HG02852 (cell line): Measurements from ENCODE around the gene NLE1.
"Not testable (repeated sequence)": the region's sequence is repeated elsewhere in the genome, so short reads cannot be mapped to it uniquely, and the experiment has no call there.

Source experiments
- ATAC-seq: cut with Tn5 transposase; IDR thresholded peaks from one replicate; pipeline ENCODE4 v1.9.1; 2021; ENCODE audit warnings: mild to moderate bottlenecking, moderate library complexity; ENCODE audit not compliant: unreplicated experiment

Gene NLE1

DNA sequence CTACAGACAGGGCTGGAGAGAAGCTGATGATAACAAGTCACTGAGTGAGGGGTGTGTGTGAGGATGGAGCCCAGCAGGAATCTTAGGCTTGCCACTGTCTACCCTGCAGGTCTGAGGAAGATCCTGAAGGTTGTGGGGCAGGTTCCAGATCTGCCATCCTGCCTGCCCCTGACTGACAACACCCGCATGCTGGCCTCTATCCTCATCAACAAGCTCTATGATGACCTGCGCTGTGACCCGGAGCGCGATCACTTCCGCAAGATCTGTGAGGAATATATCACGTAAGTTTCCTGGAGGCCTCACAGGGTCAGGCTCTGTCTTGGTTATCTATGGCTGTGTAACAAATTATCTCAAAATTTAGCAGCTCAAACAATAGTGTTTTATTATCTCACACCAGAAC is 21.8 kb upstream of the NLE1 start:
- no peak for ATAC-seq

DNA sequence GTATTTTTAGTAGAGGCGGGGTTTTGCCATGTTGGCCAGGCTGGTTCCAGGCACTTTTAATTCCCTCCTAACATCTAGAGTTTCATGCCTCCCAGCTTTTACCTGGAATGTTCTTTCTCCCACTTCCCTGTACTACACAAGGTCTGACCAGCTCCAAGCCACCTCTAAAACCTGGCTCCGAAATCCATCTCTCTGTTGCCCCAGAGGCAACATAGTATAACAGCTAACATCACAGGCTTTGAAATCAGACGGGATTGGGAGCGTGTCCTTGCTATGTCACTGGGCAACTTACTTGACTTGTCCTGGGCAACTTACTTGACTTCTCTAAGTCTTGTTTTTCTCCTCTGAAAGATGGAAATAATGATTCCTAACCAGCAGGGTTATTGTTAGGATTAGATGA is 20.7 kb upstream of the NLE1 start:
- no peak for ATAC-seq

DNA sequence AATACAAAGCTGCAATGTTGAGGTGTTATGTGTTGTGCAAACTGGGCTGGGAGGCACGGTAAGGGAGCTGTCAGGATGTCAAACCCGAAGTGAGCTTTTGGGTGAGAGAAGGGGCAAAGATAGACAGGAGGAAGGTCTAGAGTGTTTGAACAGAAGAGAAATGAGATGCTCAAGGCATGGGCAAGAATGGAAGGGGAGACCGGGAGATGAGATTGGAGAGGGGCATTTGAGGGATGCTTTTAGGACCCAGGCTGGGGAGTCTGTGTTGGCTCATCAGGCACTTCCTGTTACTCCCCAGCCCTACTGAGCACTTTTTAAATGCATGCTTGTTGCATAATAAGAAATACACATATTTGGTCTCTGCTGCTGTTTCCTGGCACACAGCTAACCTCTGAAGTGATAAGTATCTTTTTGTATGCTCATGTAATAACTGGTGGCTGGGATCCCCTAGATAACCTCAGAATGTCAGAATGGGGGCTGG is 19.2 kb upstream of the NLE1 start:
- no peak for ATAC-seq

DNA sequence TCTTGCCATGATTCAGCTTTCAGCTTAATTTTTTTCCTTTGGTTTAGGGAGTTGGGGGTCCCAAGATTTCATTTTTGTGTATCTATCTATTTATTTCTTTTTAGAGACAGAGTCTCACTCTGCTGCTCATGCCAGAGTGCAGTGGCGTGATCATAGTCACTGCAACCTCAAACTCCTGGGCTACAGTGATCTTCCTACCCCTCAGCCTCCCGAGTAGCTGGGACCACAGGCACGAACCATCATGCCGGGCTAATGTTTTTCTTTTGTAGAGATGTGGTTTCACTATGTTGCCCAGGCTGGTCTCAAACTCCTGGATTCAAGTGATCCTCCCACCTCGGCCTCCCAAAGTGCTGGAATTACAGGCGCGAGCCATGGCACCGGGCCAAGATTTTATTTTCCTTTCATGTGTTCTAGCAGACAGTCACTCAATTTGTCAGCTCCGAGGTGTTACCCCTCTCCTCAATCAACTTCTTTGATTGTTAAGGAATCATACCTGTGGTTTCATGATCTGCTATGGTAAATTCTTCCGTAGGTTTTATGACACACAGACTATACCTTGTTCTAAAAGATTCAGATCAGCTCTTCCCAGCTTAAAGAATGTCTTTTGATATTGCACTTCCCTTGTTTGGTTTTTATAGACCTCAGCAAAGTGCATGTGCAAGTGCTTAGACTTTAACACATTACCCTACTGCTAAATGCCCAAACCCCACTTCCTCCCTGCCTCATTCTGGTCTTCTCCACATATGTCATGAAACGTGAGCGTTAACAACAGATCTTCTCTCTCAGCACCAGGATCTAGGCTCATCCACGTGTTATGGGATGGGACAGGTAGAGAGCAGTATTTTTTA is 18.5 kb upstream of the NLE1 start:
- ATAC-seq = no peak

DNA sequence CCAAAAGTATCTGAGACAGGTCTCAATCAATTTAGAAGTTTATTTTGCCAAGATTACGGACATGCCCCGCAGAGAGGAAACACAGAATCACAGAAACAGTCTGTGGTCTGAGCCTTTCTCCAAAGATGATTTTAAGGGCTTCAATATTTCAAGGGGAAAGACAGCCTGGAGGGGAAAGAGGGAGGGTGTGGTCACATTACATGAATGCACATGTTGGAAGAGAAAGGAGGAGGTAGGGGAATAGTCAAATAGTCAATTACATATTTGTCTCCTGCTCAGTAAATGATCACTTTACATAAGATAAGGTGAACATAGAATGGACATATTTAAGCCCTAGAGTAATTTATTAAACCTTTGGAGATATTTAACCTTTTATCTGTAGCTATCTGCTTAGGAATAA is 17.8 kb upstream of the NLE1 start:
- no peak for ATAC-seq

DNA sequence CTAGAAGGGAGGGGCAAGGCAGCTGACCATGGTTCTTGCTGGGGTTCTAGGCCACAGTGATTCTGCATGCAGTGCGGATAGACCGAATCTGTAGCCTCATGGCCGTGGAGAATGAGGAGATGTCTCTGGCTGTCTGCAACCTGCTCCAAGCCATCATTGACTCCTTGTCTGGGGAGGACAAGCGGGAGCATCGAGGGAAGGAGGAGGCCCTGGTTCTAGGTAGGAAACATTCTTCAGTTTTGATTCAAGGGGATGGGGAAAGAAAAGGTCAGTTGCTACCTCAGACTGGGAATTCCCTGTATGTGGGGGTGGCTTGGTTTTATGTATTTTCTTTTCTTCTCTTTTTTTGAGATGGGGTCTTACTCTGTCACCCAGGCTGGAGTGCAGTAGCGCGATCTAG is 13.1 kb upstream of the NLE1 start:
- no peak for ATAC-seq

DNA sequence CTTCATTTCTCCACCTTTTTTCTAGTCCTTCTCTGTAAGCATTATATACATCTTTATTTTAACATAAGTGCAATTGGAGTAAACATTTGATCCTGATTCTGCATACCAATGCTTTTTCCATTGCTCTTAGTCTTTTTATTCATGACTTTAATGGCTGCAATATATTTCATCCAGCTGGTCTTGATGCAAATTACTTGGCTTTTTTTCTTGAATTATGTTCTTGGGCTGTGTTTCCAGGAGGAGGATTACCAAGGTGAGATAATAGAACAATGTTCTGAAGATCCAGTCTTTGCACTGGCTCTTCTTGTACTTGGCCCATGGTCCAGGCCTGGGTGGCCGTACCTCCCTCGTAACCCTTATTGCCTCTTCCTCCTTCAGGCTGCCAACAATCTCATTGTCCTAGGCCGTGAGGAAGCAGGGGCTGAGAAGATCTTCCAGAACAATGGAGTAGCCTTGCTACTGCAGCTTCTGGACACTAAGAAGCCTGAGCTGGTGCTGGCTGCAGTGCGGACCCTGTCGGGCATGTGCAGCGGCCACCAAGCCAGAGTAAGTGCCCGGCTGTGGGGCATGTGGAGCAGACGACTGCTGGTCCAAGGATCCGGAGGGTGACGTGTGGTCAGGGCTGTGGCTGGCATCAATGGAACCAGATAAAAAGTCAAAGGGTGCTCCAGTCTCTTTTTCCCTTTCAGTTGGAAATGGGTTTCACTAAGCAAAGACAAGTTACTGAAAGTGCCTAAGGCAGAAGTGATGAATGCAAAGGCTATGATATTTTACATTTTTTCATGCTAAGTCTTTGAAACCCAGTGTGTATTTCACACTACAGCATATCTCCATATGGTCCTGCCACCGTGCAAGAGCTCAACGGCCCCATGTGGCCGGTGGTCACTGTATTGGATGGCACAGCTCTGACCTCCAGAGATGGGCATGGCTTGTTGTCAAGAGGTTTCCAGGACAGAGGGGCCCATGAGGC is 12.4 kb upstream of the NLE1 start:
- no peak for ATAC-seq

DNA sequence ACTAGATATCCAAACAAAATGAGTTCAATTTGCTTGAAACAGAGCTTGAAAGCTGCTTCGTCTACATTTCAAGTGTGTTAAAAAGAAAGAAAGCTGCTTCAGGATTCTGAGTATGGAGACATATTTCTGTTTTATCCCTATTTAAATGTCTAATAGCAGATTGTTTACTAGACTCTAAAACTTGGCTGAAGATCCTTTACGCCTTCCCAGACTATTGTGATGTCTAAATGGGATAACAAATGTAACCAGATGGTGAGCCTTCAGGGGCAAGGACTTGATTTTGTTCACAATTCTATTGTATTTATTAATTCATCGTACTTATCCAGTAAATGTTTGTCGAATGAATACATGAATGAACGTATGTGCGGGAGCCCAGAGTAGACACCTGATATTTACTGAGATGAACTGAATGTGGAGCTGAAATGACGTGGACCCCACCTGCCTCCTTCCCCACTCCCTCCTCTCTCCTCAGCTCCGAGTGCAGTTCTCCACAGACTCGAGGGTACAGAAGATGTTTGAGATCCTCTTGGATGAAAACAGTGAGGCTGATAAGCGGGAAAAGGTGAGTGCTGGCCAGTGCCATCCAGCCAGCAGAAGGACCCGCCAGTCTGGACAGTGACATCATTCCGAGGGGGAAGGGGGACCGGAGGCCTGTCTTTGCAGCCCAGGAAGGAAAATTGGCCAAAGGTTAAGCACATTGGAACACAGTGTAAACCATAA is 10.5 kb upstream of the NLE1 start:
- ATAC-seq = no peak

DNA sequence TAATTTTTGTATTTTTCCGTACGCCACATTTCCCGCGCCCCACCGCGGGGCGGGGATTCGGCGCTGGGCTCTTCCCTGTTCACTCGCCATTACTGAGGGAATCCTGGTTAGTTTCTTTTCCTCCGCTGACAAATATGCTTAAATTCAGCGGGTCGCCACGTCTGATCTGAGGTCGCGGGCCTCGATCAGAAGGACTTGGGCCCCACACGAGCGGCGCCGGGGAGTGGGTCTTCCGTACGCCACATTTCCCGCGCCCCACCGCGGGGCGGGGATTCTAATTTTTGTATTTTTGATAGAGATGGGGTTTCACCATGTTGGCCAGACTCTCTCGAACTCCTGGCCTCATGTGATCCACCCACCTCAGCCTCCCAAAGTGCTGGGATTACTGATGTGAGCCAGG is 9.0 kb upstream of the NLE1 start:
- not testable (repeated sequence) for ATAC-seq

DNA sequence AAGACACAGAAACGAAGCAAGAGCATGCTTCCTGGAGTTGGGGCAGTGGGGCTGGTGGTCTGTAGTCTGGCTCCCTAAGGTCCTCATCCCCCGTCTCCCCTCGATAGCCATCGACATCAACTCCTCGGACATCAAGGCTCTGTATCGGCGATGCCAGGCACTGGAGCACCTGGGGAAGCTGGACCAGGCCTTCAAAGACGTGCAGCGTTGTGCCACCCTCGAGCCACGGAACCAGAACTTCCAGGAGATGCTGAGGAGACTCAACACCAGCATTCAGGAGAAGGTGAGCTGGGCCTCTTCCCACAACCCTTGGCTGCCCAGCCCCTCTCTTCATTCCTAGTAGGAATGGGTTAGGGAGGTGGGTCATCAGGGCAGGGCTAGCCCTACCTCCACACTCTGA is 7.8 kb upstream of the NLE1 start:
- ATAC-seq = no peak

DNA sequence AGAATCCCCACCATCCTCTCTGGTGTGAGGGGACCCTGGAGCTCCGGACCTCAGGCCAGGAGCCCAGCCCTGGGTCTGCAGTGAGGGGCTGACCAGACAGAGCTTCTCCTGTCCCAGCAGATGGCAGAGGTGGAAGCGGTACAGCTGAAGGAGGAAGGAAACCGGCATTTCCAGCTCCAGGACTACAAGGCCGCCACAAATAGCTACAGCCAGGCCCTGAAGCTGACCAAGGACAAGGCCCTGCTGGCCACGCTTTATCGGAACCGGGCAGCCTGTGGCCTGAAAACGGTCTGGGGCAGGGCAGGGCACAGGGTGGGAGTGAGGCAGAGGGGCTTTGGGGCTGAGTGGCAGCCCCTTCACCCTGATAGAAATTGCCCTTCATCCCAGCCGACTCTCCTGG is 6.0 kb upstream of the NLE1 start:
- no peak for ATAC-seq

DNA sequence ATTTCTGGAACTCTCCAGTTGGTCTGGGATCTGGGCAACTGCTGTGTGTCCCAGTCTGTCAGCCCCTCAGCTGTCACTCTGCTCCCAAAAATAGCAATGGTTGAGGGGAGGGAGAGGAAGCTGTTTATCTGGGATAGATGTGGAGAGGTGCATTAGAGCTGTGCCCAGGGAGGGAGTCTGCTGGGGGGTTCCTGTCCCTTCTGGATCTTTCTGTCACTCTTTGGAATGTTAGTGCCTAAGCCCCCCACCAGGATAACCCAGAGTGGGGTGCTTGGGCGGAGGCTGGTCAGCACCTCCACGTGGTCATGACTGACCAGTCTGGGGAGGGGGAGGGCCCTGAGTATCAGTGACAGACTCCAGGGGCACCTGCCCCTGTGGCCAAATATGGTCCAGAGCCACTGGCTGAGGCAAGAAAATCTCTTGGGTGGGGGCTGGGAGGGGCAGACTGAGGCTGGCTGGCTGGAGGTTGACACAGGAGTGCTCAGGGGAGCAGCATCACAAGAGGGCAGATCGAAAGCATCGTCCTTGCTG is 5.3 kb upstream of the NLE1 start, which contains the start of gene UNC45B:
Gene UNC45B (plus strand): TSS at position 443 of the 531 bp plus-strand sequence. CDS start 447 bp downstream, outside the sequence.
- ATAC-seq = no peak

DNA sequence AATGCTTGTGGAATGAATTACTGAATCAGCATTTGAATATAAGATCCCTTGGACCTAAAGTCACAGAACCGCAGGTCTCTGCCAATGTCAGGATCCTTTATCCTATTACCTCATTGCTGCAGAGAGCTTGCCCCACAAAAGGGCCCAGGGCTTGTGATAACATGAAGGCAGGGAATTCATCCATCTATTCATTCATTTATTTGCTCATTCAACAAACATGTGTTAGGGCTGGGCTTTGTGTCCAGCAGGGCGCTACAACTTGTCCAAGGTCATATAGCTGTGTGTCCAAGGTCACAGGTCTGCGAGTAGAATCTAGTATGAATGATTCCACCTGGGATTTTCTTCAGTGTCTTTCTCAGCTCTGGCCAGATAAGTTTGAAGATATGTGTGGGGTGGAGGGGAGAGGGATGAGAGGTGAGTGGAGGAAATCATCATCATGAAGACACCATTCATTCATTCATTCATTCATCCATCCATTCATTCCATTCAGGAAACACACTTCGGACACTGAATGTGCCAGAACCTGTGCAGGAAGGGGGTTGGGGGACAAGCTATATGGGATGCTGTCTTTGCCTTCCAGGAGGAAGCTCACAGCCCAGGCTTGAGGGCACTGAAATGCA is 4.2 kb upstream of the NLE1 start:
- ATAC-seq = no peak

DNA sequence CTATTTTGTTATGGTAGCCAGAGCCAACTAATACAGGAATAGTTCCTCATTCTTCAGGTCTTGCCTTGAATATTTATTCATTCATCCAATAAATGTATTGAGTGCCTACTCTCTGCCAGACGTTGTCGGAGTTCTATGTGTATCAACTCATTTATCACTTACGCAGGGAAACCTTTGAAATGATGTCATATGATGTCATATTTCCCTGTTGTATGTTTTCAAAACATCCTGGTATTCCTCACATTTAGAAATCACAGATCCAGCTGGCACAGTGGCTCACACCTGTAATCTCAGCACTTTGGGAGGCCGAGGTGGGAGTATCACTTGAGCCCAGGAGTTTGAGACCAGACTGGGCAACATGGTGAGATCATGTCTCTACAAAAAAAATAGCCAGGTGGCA is 2.7 kb upstream of the NLE1 start:
- no peak for ATAC-seq

DNA sequence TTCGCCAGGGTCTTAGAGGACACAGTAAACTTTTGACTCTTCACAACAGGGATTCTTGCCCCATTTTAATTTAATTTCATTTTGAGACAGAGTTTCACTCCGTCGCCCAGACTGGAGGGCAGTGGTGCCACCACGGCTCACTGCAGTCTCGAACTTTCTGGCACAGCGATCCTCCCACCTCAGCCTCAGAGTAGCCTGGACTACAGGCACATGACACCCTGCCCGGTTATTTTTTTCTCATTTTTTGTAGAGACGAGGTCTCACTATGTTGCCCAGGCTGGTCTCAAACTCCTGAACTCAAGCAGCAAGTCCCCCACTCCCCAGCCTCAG is 329 bp upstream of the NLE1 start:
- no peak for ATAC-seq

DNA sequence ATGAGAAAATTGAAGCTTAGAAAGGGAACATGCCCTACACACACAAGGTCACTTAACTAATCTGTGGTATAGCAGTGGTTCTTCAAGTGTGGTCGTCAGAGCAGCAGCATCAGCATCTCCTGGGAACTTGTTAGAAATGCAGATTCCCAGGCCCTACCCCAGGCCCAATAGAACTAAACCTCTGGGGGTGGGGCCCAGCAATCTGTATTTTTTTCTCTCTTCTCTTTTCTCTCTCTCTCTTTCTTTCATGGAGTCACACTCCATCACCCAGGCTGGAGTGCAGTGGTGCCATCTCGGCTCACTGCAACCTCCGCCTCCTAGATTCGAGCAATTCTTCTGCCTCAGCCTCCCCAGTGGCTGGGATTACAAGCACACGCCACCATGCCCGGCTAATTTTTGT is 3.9 kb downstream of the NLE1 start:
- no peak for ATAC-seq

DNA sequence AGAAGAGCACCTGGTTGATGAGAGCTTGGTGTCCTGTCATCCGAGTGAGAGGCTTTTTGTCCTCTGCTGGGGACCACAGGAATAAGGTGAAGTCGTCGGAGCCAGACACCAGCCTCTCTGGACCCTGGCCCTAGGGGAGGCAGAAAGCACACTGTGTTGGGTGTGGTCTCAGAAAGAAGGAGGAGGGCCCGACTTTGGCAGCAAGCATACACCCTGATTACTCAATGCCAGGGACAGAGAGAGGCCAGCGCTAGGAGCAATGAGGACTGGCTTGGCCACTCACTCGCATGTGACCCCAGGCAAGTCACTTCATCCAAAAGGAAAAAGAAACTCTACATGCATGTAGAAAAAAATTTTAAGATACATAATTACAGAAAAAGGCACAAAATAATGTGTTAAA is 6.8 kb downstream of the NLE1 start:
- no peak for ATAC-seq

DNA sequence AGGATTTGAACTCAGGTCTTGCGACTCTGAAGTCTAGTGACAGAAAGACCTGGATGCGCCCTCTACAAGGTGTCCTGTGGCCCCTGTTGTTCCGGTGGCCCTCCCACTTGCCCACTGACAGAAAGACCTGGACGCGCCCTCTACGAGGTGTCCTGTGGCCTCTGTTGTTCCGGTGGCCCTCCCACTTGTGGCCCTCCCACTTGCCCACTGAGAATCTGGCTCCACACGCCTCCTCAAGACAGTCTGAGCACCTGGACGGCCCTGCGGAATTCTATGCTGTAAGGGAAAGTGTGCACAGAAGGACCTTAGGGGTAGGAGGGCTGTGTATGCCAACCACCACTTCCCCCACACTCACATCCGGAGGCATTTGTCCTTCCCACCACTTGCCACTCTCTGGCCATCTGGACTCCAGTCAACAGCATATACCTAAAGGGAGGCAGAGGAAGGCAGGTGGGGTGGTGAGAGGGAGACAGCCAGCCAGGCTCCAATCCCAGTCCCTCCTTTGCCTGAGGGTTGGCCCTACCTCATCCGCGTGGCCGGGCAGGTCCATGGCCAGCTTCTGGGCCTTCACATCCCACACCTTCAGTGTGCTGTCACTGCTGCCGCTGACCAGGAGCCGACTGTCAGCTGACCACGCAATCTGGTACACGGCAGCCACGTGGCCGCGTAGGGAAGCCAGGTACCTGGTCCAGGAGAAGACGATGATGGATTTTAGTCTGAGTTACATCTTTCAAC is 9.1 kb downstream of the NLE1 start:
- no peak for ATAC-seq

DNA sequence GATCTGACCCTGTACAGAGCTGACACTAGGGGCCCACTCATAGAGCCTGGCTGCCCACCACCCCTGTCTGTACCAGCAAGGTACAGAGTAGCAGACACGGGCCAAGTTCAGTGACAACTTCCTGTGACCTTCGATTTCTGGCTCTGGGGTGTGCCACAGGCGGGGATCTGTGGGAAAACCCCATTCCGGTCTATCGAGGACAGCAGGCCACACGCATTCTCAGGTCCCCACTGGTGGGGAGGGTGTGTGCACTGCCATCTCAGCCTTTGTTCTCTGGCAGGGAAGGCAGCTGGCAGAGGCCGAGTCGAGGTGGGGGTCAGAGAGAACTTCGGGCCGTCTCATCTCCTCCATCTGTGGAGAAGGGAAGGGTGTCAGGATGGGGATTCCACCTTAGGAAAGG is 10.0 kb downstream of the NLE1 start:
- ATAC-seq = no peak

DNA sequence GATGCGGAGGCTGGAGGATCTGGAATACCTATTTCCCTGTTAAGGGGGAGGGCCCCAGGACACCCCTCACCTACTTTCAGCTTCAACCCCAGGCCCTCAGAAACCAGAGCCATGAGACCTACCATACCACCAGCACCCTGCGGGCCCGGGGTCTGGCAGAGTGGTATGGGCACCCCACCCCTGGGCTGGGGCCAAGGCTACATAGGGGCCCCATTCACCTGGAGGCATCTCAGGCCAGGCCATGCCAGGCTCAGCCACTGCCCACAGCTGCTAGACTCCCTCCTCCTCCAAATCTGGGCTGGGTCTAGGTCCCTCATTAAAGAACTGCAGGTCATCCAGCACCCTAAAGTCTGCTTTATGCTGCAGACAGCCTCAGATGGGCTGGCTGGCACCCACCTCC is 11.7 kb downstream of the NLE1 start:
- no peak for ATAC-seq
